VCaP (cell line): ENCODE measurements around the gene RASGRF2.
"Not testable (repeated sequence)": the region's sequence is repeated elsewhere in the genome, so short reads cannot be mapped to it uniquely, and the experiment has no call there.

Experiments used
- H3K27ac ChIP-seq: fragments of 450-650 bp; 2 replicates; pipeline ENCODE4 v1.5.1; 2017
- TF ChIP-seq, protein P1 (sequence below): fragments of 450-650 bp; conservative IDR thresholded peaks from 2 replicates; pipeline ENCODE4 v1.5.1; 2017; ENCODE audit warnings: mild to moderate bottlenecking, moderate library complexity

RASGRF2 gene

DNA sequence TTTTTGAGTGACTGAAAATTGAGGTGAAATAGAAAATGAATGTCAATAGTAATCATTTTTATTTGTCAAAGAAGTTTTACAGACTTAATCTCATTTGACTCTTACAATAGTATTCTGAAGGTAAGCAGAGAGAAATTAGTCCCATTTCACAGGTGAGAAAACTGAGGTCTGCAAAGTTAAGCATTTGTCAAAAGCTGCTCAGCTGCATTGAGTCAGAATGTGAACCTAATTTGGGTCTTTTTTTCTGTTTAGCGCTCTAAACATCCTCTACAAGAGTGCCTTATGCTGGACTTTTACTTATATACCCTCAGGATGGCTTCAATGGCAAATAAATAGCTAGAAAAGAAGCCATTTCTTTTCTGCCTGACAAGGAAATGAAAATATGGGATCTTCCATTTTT, 135.7 kb downstream of the RASGRF2 start:
- no peak overlapping the region for H3K27ac ChIP-seq
- TF ChIP-seq, protein P1, sequence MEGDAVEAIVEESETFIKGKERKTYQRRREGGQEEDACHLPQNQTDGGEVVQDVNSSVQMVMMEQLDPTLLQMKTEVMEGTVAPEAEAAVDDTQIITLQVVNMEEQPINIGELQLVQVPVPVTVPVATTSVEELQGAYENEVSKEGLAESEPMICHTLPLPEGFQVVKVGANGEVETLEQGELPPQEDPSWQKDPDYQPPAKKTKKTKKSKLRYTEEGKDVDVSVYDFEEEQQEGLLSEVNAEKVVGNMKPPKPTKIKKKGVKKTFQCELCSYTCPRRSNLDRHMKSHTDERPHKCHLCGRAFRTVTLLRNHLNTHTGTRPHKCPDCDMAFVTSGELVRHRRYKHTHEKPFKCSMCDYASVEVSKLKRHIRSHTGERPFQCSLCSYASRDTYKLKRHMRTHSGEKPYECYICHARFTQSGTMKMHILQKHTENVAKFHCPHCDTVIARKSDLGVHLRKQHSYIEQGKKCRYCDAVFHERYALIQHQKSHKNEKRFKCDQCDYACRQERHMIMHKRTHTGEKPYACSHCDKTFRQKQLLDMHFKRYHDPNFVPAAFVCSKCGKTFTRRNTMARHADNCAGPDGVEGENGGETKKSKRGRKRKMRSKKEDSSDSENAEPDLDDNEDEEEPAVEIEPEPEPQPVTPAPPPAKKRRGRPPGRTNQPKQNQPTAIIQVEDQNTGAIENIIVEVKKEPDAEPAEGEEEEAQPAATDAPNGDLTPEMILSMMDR = no peak

DNA sequence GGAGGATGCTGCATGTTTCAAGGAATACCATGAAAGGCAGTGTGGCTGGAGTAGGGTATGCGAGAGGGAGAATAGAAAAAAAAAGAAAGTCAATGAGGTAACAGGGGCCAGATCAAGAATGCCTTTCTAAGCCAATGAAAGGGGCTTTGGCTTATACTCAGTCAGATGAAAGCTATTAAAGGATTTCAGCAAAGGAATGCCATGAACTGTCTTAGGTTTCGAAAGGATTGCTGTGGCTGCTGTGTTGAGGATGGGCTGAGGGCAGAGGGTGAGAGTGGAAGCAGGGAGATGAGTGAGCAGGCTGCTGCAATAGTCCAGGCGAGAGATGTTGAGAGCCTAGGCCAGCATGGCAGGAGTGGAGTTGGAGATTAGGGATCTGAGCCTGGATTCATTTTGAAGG, 137.6 kb downstream of the RASGRF2 start:
- H3K27ac ChIP-seq = no peak overlapping the region

DNA sequence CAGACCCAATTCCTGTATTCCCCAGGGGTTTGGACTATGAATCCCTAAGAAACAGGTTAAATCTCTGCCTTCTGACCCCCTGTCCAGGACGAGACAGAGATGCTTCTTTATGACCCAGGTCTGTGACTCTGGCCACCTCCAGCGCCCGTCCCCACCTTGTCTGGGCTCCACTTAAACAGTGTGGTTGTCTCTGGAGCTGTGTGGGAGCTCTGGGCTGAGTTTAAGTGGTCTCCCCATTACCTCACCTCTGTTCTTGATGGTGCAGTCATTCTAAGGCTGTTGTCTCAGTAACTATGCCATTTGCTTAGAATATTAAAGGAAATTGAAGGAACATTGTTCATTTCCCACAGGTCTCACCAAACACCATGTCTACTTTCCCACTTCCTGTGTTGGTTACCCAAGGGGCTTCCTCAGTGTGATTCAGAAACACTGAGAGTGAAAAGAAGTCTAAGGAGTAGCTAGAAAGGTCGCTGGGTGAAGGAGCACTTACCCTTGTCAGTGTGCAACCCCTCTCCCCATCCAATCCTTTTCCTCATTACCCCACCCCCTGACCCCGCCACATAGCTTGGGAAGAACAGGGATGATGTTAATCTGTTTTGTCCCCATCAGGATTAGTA, 145.2 kb downstream of the RASGRF2 start:
- H3K27ac ChIP-seq = no peak overlapping the region
- TF ChIP-seq, protein P1 = no peak

More for the DNA sequence above, 137.6 kb downstream of the RASGRF2 start:
- TF ChIP-seq, protein P1 = no peak

DNA sequence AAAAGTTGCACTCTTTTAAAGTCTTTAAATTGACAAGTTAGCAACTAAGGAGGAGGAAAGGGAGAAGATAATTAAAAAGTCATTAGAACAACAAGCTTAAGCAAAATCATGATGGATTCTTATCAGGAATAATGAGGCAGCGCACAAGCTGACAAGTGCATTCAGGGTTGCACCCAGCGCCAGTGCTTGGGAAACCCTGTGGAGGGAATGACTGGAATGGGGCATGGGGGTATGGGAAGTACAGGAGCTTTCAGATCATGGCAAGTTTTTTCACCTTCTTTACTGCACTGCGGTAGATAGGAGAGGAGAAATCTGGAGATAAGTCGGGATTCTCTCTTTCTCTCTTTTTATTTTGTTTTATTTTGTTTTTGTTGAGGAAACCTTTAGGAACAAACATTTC, 155.1 kb downstream of the RASGRF2 start:
- H3K27ac ChIP-seq = no peak overlapping the region
- TF ChIP-seq, protein P1 = no peak

DNA sequence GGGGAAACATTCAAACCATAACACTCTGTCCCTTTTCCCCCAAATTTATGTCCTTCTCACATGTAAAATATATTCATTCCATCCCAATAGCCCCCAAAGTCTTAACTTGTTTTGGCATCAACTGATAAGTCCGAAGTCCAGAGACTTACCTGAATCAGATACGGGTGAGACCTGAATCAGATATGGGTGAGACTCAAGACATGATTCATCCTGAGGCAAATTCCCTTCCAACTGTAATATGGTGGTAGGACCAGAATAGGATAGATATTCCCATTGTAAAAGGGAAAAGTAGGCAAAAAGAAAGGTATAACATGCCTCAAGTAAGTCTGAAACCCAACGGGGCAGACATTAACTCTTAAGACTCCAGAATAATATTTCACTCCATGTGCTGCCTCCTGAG, 157.4 kb downstream of the RASGRF2 start:
- TF ChIP-seq, protein P1 = no peak
- H3K27ac ChIP-seq = no peak overlapping the region

DNA sequence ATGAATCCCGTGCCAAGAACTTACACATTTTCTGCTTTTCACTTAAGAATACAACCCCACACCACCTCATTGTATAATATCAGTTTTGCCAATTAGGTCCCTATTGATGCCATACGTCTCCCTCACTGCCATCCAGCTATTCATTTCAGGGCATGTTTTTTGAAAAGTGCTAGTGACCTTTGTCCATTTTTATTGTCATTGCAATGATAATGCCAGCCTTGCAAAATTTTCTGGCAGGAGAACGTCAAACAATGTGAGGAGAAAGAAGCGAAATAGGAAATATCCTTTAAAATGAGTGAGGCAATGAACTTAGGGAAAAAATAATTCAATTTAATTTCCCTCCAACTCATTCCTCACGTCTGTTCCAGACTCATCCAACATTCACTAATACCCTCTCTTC, 161.1 kb downstream of the RASGRF2 start:
- TF ChIP-seq, protein P1 = no peak
- no peak overlapping the region for H3K27ac ChIP-seq

DNA sequence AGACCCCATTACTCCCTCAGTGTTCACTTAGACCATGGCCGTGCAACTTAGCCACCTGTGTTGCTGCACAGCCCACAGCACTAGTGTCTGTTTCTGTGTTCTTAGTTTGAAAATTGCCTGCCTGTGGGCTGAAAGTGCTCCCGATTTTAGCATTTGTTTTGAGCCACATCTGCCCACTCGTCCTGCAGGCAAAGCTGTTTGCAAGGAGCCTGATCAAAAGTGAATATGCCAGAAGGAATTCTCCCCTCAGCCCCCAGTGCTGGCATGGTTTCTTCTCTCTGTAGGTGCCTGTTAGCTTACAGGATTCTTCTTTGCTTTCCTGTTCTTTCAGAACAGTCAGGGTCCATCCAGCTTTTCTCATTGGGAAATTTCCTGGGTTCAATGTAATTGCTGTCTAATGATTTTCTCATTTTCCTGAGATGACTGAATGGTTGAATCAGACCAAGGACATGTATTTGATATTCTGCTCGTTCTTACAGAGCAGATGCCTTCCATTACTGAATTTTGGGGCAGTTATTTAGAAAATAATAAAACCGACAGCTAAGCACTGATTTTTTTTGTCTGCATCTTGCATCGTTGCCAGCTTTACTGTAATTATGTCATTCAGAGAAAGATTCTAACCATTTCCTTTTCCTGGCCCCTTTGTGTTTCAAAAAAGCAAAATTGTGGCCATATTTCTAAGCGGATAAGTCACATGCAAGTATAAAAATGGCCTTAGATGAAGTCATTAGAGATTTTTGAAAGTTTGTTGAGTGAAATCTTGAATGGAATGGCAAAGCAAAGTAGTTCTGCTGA, 161.9 kb downstream of the RASGRF2 start:
- TF ChIP-seq, protein P1 = no peak
- H3K27ac ChIP-seq = no peak overlapping the region

DNA sequence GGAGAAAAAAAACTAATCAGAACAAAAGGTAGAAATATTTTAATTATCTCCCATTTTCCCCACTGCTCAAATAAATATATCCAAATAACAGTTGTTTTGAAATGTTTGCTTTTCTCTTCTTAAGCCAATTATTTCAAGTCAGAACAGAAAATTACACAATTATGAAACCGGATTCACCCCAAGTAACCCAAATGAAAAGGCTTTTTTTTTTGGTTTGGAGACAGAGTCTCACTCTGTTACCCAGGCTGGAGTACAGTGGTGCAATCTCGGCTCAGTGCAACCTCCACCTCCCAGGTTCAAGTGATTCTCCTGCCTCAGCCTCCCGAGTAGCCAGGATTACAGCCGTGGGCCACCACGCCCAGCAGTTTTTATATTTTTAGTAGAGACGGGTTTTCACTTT, 164.5 kb downstream of the RASGRF2 start:
- H3K27ac ChIP-seq = not testable (repeated sequence)
